MV-4-11 (cell line): ENCODE results near the gene CEACAM16.
A peak's percentile ranks its signal among the peaks of the same experiment; 100 is the strongest.

Experiments
- DNase-seq: peaks from one replicate; lab custom pipeline; 2025; lab: John Stamatoyannopoulos, UW

Gene CEACAM16

GRCh38 chr19:44725251-44725650 is 26.3 kb downstream of the CEACAM16 start:
- DNase-seq: no peak

GRCh38 chr19:44725684-44726083 is 26.7 kb downstream of the CEACAM16 start:
- no peak for DNase-seq

- no peak for DNase-seq
Measured at GRCh38 chr19:44726465-44726864, 27.5 kb downstream of the CEACAM16 start.

GRCh38 chr19:44728178-44728577 is 29.2 kb downstream of the CEACAM16 start:
- DNase-seq: no peak

- DNase-seq: no peak
Measured at GRCh38 chr19:44729516-44730033, 30.6 kb downstream of the CEACAM16 start.

- no peak for DNase-seq
Measured at GRCh38 chr19:44731081-44731480, 32.1 kb downstream of the CEACAM16 start.

- DNase-seq: no peak
Measured at GRCh38 chr19:44731622-44732021, 32.7 kb downstream of the CEACAM16 start.

GRCh38 chr19:44732235-44733014 is 33.5 kb downstream of the CEACAM16 start:
- peak; percentile 40 for DNase-seq

- DNase-seq: no peak
Measured at GRCh38 chr19:44734357-44734756, 35.4 kb downstream of the CEACAM16 start.

- no peak for DNase-seq
Measured at GRCh38 chr19:44735011-44735410, 36.1 kb downstream of the CEACAM16 start.

- peak; percentile 69 for DNase-seq
Measured at GRCh38 chr19:44737238-44738071, 38.5 kb downstream of the CEACAM16 start.

- DNase-seq: no peak
Measured at GRCh38 chr19:44738136-44738535, 39.2 kb downstream of the CEACAM16 start.

GRCh38 chr19:44738603-44739558 is 39.9 kb downstream of the CEACAM16 start:
- peak; percentile 17 for DNase-seq

GRCh38 chr19:44740351-44740824 is 41.4 kb downstream of the CEACAM16 start:
- DNase-seq: peak; percentile 57

GRCh38 chr19:44741258-44741731 is 42.3 kb downstream of the CEACAM16 start:
- DNase-seq: no peak

- peak; percentile 100 for DNase-seq
Measured at GRCh38 chr19:44741841-44742329, 42.9 kb downstream of the CEACAM16 start.

- DNase-seq: peak; percentile 41
Measured at GRCh38 chr19:44742330-44743061, 43.5 kb downstream of the CEACAM16 start.

GRCh38 chr19:44744871-44745332 is 46.0 kb downstream of the CEACAM16 start:
- no peak for DNase-seq

GRCh38 chr19:44745341-44745831 is 46.4 kb downstream of the CEACAM16 start:
- no peak for DNase-seq
